Measurements from ENCODE around the gene OMA1.

DNA sequence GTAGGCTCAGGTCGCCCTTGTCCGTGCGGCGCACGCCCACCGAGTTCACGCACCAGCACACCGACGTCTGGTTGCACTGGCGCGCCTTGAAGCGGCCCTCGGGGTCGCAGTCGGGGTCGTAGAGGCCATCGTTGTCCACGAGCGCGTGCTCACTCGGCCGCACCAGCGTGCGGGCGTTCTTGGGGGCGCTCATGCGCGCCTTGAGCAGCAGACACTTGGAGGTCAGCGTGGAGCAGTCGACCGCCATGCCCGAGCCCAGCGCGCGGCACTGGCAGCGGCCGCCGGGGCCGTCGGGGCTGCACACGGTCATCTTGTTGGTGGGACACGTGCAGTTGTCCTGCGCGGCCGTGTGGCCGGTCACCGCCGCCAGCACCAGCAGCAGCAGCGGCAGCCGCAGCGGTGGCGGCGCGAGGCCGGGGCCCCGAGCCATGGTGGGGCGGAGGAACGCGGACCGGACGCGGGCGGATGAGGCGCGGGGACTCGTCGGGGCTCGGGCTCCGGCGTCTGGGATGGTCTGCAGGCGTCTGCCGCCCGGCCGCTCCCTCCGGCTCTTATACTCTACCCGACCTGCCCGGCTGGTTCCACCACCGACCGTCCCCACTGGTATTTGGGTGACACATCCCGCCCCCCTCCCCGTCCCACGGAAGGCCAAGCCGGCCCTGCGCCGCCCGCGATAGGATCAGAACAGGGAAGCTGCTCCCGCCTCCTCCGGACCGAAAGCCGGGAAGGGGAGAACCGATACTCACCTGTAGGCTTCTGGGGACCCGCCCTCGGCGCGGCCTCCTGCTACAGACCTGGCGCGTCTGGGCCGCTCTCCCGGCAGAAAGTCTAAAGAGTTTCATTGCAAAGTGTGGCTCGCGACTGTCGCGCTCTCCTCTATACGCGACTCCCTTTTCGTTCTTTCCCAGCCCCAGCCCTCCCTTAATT is 30.5 kb upstream of the OMA1 start, which contains the start of gene TACSTD2:
- TF ChIP-seq, protein P1, sequence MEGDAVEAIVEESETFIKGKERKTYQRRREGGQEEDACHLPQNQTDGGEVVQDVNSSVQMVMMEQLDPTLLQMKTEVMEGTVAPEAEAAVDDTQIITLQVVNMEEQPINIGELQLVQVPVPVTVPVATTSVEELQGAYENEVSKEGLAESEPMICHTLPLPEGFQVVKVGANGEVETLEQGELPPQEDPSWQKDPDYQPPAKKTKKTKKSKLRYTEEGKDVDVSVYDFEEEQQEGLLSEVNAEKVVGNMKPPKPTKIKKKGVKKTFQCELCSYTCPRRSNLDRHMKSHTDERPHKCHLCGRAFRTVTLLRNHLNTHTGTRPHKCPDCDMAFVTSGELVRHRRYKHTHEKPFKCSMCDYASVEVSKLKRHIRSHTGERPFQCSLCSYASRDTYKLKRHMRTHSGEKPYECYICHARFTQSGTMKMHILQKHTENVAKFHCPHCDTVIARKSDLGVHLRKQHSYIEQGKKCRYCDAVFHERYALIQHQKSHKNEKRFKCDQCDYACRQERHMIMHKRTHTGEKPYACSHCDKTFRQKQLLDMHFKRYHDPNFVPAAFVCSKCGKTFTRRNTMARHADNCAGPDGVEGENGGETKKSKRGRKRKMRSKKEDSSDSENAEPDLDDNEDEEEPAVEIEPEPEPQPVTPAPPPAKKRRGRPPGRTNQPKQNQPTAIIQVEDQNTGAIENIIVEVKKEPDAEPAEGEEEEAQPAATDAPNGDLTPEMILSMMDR (IDR thresholded peaks at IDR 0.05; ENCODE audit: low read length): no peak
- no peak for TF ChIP-seq EZH2 (optimal IDR thresholded peaks at IDR 0.05; ENCODE audit: low read depth, low read length)
- no peak for TF ChIP-seq EZH2phosphoT487 (IDR thresholded peaks at IDR 0.05; ENCODE audit: low read length)
